ENCODE data around the gene ASB18.

Gene ASB18

DNA sequence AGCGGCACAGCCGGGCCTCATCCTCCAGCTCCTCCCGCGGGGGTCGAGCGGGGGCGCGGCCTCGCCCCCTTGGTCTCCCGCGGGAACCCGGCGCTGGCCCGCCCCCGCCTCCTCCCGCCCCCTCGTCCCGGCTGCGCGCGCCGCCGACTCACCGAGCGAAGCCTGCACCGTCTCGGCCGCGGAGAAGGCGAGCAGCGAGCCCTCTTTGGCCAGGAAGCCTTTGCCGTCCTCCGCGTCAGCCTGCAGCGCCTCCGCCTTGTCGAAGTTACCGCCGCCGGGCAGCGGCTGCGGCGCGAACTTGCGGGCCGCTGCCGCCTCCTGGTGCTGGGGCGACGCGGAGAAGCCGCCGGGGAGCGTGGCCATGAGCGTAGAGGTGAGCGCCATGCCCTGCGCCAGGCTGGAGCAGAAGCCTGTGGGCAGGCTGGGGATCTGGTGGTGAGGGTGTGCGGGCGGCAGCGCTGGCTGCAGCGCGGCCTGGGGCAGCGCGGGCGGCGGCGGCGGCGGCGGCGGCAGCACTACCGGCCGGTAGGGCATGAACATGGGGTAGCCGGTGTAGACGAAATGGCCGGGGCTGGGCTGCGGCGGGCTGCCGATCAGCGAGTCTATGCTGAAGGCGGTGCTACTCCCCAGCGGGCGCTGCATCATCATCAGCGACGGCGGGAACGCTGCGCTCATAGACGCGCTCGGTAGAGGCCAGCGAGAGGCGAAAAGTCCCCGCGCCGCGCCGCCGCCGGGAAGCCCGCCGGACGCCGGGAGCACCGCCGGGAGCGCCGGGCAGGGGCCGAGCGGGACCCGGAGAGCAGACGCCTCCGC, 96.7 kb downstream of the ASB18 start:
- ChIA-PET POLR2A (no interaction called here), CTCF (interaction anchor here (2.9 kb wide), 1 partner anchor 13 kb away, joined by 13 read pairs; no protein-coding TSS in a partner anchor)
- peak in 2 of 3 donors; percentile 38 to 45 for DNase-seq
- Histone ChIP-seq H3K9me3 (ENCODE audit: control extremely low read depth in 1 of 5, control insufficient read depth in 4 of 5, insufficient read depth in 2 of 5, low read depth in 1 of 5, low read length in 4 of 5) (peaks cover 0 to 2% (median 0%) of the 10 kb centered on the region in 5 experiments), H3K4me1 (ENCODE audit: control extremely low read depth in 1 of 4, control insufficient read depth in 4 of 4, insufficient read depth in 4 of 4, low read length in 3 of 4) (peaks cover 0 to 44% (median 20%) of the 10 kb centered on the region in 4 experiments), H3K36me3 (ENCODE audit: control insufficient read depth in 4 of 4, insufficient read depth in 4 of 4, low read length in 3 of 4) (no peaks in the 10 kb centered on the region), H3K4me3 (ENCODE audit: control insufficient read depth in 1 of 7, extremely low read depth in 1 of 7, insufficient read depth in 4 of 7, low read depth in 2 of 7, low read length in 6 of 7) (peak overlapping the region in 2 of 7 experiments; percentile 38 to 50), H3K27ac (ENCODE audit: insufficient read depth in 1 of 2, low read depth in 1 of 2, low read length in 2 of 2, poor library complexity in 1 of 2, severe bottlenecking in 2 of 2) (no peak overlapping the region), H3K27me3 (replicated peaks in 2 of 5; ENCODE audit: control insufficient read depth in 4 of 5, insufficient read depth in 5 of 5, low read length in 4 of 5) (peaks cover 19 to 100% (median 47%) of the 10 kb centered on the region in 5 experiments)
- WGBS (ENCODE audit: insufficient coverage): 3% methylated on average over 97 of the region's 112 CpGs

DNA sequence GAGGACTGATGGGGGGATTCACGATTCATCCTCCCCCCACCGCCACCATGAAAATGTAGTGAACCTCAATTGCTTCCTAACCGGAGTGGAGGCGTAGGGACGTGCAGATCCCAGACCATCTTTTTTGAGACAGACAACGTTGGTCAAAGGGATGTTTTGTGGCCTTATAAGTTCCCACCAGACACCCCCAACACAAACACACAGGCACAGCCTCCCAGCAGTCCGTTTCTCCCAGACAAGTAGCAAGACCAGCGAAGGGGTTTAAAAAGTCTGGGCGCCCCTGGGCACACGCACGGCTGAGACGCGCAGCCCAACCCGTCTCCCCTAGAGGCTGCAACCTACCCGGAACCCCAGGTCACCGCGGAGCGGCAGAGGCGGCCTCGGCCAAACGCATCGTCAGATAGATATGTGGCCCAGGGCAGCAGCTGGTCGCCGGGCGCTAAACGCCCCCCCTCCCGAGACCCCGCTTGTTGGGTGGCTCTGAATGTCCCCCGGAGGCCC, 97.4 kb downstream of the ASB18 start:
- peaks cover 17 to 100% (median 49%) of the 10 kb centered on the region in 5 experiments for H3K27me3 ChIP-seq (replicated peaks in 2 of 5; ENCODE audit: control insufficient read depth in 4 of 5, insufficient read depth in 5 of 5, low read length in 4 of 5)
- H3K4me1 ChIP-seq (ENCODE audit: control extremely low read depth in 1 of 4, control insufficient read depth in 4 of 4, insufficient read depth in 4 of 4, low read length in 3 of 4): peaks cover 0 to 44% (median 19%) of the 10 kb centered on the region in 4 experiments
- WGBS (ENCODE audit: insufficient coverage): 0% methylated on average over 26 of the region's 29 CpGs
- ChIA-PET CTCF (interaction anchor here (0.7 to 2.9 kb wide), 3 partner anchors 14 to 403 kb away, joined by 4 to 13 read pairs (median 8); partner anchors contain the start of gene ACKR3), POLR2A (no interaction called here)
- peak overlapping the region in 3 of 7 experiments; percentile 4 to 59 (median 11) for H3K4me3 ChIP-seq (ENCODE audit: control insufficient read depth in 1 of 7, extremely low read depth in 1 of 7, insufficient read depth in 4 of 7, low read depth in 2 of 7, low read length in 6 of 7)
- H3K27ac ChIP-seq (ENCODE audit: insufficient read depth in 1 of 2, low read depth in 1 of 2, low read length in 2 of 2, poor library complexity in 1 of 2, severe bottlenecking in 2 of 2): no peak overlapping the region
- H3K9me3 ChIP-seq (ENCODE audit: control extremely low read depth in 1 of 5, control insufficient read depth in 4 of 5, insufficient read depth in 2 of 5, low read depth in 1 of 5, low read length in 4 of 5): peaks cover 0 to 2% (median 0%) of the 10 kb centered on the region in 5 experiments
- DNase-seq: peak in 1 of 3 donors; percentile 26
- no peaks in the 10 kb centered on the region for H3K36me3 ChIP-seq (ENCODE audit: control insufficient read depth in 4 of 4, insufficient read depth in 4 of 4, low read length in 3 of 4)

DNA sequence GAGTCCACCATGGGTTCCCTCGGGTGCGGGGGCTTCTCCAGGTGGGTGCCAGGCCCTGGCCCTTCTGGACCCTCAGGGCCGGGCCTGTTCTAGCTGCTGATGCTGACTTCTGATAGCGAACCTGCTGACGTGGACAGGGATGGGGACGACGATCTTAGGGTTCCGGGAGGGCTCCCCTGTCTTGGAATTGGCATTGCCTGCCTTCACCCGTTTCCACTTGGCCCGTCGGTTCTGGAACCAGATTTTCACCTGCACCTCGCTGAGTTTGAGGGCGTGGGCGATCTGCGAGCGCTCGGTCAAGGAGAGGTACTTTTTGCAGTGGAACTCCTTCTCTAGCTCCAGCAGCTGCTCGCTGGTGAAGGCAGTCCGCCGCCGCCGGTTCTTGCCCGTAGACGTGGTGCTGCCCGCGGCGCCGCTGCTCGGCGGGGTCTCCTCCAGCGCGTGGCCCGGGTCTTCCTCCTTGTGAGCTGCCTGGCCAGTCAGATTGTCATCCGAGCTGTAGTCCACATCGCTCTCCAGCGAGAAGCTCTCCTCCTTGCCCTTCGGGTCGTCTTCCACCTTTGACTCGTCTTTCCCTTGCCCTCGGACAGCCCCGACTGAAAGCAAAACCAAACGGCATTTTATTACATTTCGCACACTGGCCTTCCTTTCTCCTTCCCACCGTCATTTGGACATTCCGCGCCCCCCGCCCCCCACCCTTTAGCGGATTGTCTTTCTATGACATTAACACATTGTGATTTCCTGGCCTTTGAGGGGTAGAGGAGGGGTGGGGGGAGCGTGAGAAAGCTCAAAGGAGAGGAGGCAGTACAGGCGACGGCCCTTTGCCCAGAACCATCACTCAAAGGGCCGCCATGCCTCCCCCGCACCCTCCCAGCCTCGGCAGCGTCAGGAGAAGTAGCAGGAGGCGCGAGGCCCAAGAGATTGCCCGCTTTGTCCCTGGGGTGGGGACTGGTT, 98.1 kb downstream of the ASB18 start:
- POLR2A ChIA-PET: interaction anchor here (0.7 kb wide), 1 partner anchor 10 kb away, joined by 3 read pairs; no protein-coding TSS in a partner anchor
- 9% methylated on average over 47 of the region's 58 CpGs for WGBS (ENCODE audit: insufficient coverage)
- Histone ChIP-seq H3K9me3 (ENCODE audit: control extremely low read depth in 1 of 5, control insufficient read depth in 4 of 5, insufficient read depth in 2 of 5, low read depth in 1 of 5, low read length in 4 of 5) (peaks cover 0 to 2% (median 0%) of the 10 kb centered on the region in 5 experiments), H3K4me1 (ENCODE audit: control extremely low read depth in 1 of 4, control insufficient read depth in 4 of 4, insufficient read depth in 4 of 4, low read length in 3 of 4) (peaks cover 0 to 44% (median 19%) of the 10 kb centered on the region in 4 experiments), H3K27me3 (replicated peaks in 2 of 5; ENCODE audit: control insufficient read depth in 4 of 5, insufficient read depth in 5 of 5, low read length in 4 of 5) (peaks cover 15 to 100% (median 53%) of the 10 kb centered on the region in 5 experiments), H3K36me3 (ENCODE audit: control insufficient read depth in 4 of 4, insufficient read depth in 4 of 4, low read length in 3 of 4) (no peaks in the 10 kb centered on the region), H3K27ac (ENCODE audit: insufficient read depth in 1 of 2, low read depth in 1 of 2, low read length in 2 of 2, poor library complexity in 1 of 2, severe bottlenecking in 2 of 2) (no peak overlapping the region), H3K4me3 (ENCODE audit: control insufficient read depth in 1 of 7, extremely low read depth in 1 of 7, insufficient read depth in 4 of 7, low read depth in 2 of 7, low read length in 6 of 7) (peak overlapping the region in 4 of 7 experiments; percentile 19 to 70 (median 50))
- DNase-seq: peak in 1 of 3 donors; percentile 16
- CTCF ChIA-PET: interaction anchor here (0.7 to 2.9 kb wide), 4 partner anchors 11 to 404 kb away, joined by 4 to 13 read pairs (median 6); partner anchors contain the start of gene ACKR3

DNA sequence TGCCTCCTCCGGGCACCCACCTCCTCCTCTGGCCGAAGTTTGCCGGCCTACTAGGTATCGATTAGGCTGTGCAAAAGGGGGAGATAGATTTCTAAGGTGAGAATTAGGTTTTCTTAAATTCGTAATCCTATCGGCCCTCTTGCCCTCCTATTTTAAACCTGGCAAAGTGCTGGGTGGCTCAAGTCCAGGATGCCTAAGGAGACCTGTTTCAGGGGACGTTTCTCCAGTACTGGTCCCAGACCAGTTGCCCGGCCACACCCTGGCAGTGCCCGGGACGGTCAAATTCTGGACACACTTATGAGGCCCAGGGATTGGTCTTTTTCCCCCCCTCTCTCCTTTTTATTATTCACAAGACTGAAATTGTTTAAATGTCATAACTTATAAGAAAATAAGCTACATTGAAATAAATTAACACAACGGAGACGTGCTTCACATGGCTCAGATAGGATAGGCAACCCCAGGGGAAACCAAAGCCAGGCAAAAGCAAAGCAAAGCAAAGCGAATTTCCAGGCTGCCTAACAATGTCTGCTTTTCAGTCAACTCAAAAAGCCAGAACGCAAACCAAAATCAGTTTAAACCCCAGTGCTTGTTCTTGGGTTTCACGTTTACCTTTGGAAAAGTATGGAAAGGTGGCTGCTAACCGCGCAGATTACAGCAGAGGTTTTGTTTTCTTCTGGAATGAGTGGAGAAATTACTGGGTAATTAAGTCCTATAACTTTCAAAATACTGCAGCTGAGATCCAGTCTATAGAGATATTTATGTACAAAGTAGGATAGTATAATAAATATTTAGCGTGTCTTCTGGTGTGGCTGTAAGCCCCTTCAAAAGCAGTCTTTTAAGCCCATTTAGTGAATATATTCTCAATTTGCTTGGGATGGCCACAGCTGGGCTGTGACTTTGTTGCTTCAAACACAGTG, 99.0 kb downstream of the ASB18 start:
- H3K36me3 ChIP-seq (ENCODE audit: control insufficient read depth in 4 of 4, insufficient read depth in 4 of 4, low read length in 3 of 4): no peaks in the 10 kb centered on the region
- peaks cover 0 to 2% (median 0%) of the 10 kb centered on the region in 5 experiments for H3K9me3 ChIP-seq (ENCODE audit: control extremely low read depth in 1 of 5, control insufficient read depth in 4 of 5, insufficient read depth in 2 of 5, low read depth in 1 of 5, low read length in 4 of 5)
- no peak overlapping the region for H3K27ac ChIP-seq (ENCODE audit: insufficient read depth in 1 of 2, low read depth in 1 of 2, low read length in 2 of 2, poor library complexity in 1 of 2, severe bottlenecking in 2 of 2)
- WGBS (ENCODE audit: insufficient coverage): 10% methylated on average over 14 of the region's 18 CpGs
- ChIA-PET CTCF (interaction anchor here (1.0 to 2.9 kb wide), 3 partner anchors 12 to 385 kb away, joined by 4 to 13 read pairs (median 8); no protein-coding TSS in a partner anchor), POLR2A (interaction anchor here (0.7 kb wide), 1 partner anchor 11 kb away, joined by 3 read pairs; no protein-coding TSS in a partner anchor)
- peaks cover 0 to 44% (median 19%) of the 10 kb centered on the region in 4 experiments for H3K4me1 ChIP-seq (ENCODE audit: control extremely low read depth in 1 of 4, control insufficient read depth in 4 of 4, insufficient read depth in 4 of 4, low read length in 3 of 4)
- peak in 1 of 3 donors; percentile 9 for DNase-seq
- peaks cover 9 to 100% (median 44%) of the 10 kb centered on the region in 5 experiments for H3K27me3 ChIP-seq (replicated peaks in 2 of 5; ENCODE audit: control insufficient read depth in 4 of 5, insufficient read depth in 5 of 5, low read length in 4 of 5)
- H3K4me3 ChIP-seq (ENCODE audit: control insufficient read depth in 1 of 7, extremely low read depth in 1 of 7, insufficient read depth in 4 of 7, low read depth in 2 of 7, low read length in 6 of 7): peak overlapping the region in 2 of 7 experiments; percentile 42 to 54

DNA sequence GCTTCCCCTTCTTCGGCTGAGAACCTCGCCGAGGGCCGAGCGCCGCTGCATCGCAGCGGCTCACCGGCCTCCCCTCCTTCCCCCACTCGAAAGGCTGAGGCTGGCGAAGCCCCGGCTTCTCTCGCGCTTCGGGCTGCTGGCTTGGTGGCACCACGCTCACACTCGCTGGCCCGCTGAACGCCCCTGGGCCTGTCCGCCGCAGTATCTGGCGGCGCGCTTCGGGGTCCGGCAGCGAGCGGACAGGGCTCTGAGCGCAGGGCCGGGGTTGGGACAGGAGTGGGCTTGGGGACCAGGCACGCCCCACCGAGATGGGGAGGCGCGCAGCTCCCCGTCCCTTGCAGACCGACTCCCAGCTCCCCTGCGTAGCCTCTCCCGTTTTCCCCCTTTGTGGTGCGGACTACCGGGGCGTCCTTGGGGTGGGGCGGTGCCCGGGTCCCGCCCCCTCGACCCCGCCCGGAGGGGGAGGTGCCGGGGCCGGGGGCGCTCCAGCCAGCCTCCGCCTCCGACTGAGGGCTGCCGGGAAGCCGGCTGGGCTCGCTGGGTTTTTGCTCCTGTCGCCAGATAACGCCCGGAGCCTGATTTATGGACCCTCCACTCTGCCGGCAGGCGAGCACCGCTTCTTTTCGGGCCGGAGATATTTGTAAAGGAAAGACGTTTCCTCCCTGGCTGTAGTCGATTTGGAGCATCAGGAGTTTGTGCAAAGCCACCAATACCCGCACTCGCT, 99.8 kb downstream of the ASB18 start:
- DNase-seq: peak in 2 of 3 donors; percentile 61 to 63
- ChIA-PET POLR2A (no interaction called here), CTCF (interaction anchor here (2.3 to 2.9 kb wide), 2 partner anchors 16 to 385 kb away, joined by 8 to 13 read pairs; no protein-coding TSS in a partner anchor)
- Histone ChIP-seq H3K27me3 (replicated peaks in 2 of 5; ENCODE audit: control insufficient read depth in 4 of 5, insufficient read depth in 5 of 5, low read length in 4 of 5) (peaks cover 6 to 100% (median 40%) of the 10 kb centered on the region in 5 experiments), H3K27ac (ENCODE audit: insufficient read depth in 1 of 2, low read depth in 1 of 2, low read length in 2 of 2, poor library complexity in 1 of 2, severe bottlenecking in 2 of 2) (no peak overlapping the region), H3K4me3 (ENCODE audit: control insufficient read depth in 1 of 7, extremely low read depth in 1 of 7, insufficient read depth in 4 of 7, low read depth in 2 of 7, low read length in 6 of 7) (peak overlapping the region in 4 of 7 experiments; percentile 26 to 54 (median 42)), H3K4me1 (ENCODE audit: control extremely low read depth in 1 of 4, control insufficient read depth in 4 of 4, insufficient read depth in 4 of 4, low read length in 3 of 4) (peaks cover 0 to 44% (median 19%) of the 10 kb centered on the region in 4 experiments), H3K9me3 (ENCODE audit: control extremely low read depth in 1 of 5, control insufficient read depth in 4 of 5, insufficient read depth in 2 of 5, low read depth in 1 of 5, low read length in 4 of 5) (no peaks in the 10 kb centered on the region), H3K36me3 (ENCODE audit: control insufficient read depth in 4 of 4, insufficient read depth in 4 of 4, low read length in 3 of 4) (no peaks in the 10 kb centered on the region)
- under 1% methylated on average over 58 of the region's 67 CpGs for WGBS (ENCODE audit: insufficient coverage)
